GM23338 (cell line): ENCODE measurements around the gene PRKAA2. TPM values are rescaled to one million over a fixed set of nuclear protein-coding genes. Genes with fewer than 3 reads are reported as not detected.

Experiments used
- ATAC-seq: fragments of 200-7000 bp; cut with Tn5 transposase; 3 replicates; pipeline ENCODE4 v1.9.1; 2020
- DNase-seq: peaks from one replicate; pipeline ENCODE4 v3.0.0-alpha.2; 2015; ENCODE audit warnings: low spot score
- H2AFZ ChIP-seq: fragments of 200-600 bp; sonication (generic); 2 replicates; pipeline ENCODE4 v1.8.0; 2016; ENCODE audit warnings: antibody characterized with exemption, mild to moderate bottlenecking, moderate library complexity
- H3F3A ChIP-seq: fragments of 200-600 bp; sonication (generic); replicated peaks from 2 replicates; pipeline ENCODE4 v1.8.0; 2017; ENCODE audit warnings: antibody characterized with exemption, mixed run types, low read depth
- H3K27ac ChIP-seq: fragments of 200-600 bp; sonication (generic); 2 replicates; pipeline ENCODE4 v1.6.1; 2016; ENCODE audit warnings: low read depth
- H3K27me3 ChIP-seq: fragments of 200-600 bp; sonication (generic); 2 replicates; pipeline ENCODE4 v1.8.0; 2016; ENCODE audit warnings: mild to moderate bottlenecking, mixed run types, moderate library complexity; ENCODE audit not compliant: insufficient read depth
- H3K36me3 ChIP-seq: fragments of 200-600 bp; sonication (generic); 2 replicates; pipeline ENCODE4 v1.8.0; 2016; ENCODE audit warnings: mild to moderate bottlenecking; ENCODE audit not compliant: insufficient read depth
- H3K4me1 ChIP-seq: fragments of 200-600 bp; sonication (generic); 2 replicates; pipeline ENCODE4 v1.8.0; 2016; ENCODE audit warnings: mild to moderate bottlenecking, moderate library complexity; ENCODE audit not compliant: insufficient read depth
- H3K4me2 ChIP-seq: fragments of 200-600 bp; sonication (generic); 2 replicates; pipeline ENCODE4 v1.7.1; 2017; ENCODE audit warnings: mixed run types
- H3K4me3 ChIP-seq: fragments of 200-600 bp; sonication (generic); 2 replicates; pipeline ENCODE4 v1.6.1; 2016; ENCODE audit warnings: mixed run types
- H3K79me2 ChIP-seq: fragments of 200-600 bp; sonication (generic); replicated peaks from 2 replicates; pipeline ENCODE4 v1.8.0; 2017; ENCODE audit warnings: mild to moderate bottlenecking; ENCODE audit not compliant: insufficient read depth
- H3K9me2 ChIP-seq: fragments of 200-600 bp; sonication (generic); 2 replicates; pipeline ENCODE4 v1.8.0; 2017; ENCODE audit not compliant: insufficient read depth
- H4K20me1 ChIP-seq: fragments of 200-600 bp; sonication (generic); replicated peaks from 2 replicates; pipeline ENCODE4 v1.8.0; 2017; ENCODE audit warnings: mild to moderate bottlenecking; ENCODE audit not compliant: insufficient read depth
- H3K27ac Mint-ChIP-seq: 2 replicates; pipeline ENCODE4 v1.8.0; 2020; ENCODE audit warnings: inconsistent platforms, mild to moderate bottlenecking, moderate library complexity, mixed read lengths
- H3K27me3 Mint-ChIP-seq: 3 replicates; pipeline ENCODE4 v1.8.0; 2022; ENCODE audit warnings: low read depth, mild to moderate bottlenecking, moderate library complexity, mixed read lengths, inconsistent platforms; ENCODE audit not compliant: insufficient read depth, poor library complexity
- H3K36me3 Mint-ChIP-seq: 3 replicates; pipeline ENCODE4 v1.8.0; 2021; ENCODE audit warnings: low read depth, mild to moderate bottlenecking, inconsistent platforms, moderate library complexity, mixed read lengths
- H3K4me1 Mint-ChIP-seq: 3 replicates; pipeline ENCODE4 v1.8.0; 2020; ENCODE audit warnings: mild to moderate bottlenecking, inconsistent platforms, mixed read lengths
- H3K4me3 Mint-ChIP-seq: 3 replicates; pipeline ENCODE4 v1.8.0; 2021; ENCODE audit warnings: moderate library complexity, mild to moderate bottlenecking, inconsistent platforms, mixed read lengths
- H3K9me3 Mint-ChIP-seq: 3 replicates; pipeline ENCODE4 v1.8.0; 2020; ENCODE audit warnings: moderate library complexity, mild to moderate bottlenecking, inconsistent platforms, mixed read lengths
- CREB1 ChIP-seq: fragments of 250-450 bp; sonication (Bioruptor Pico); IDR thresholded peaks from 2 replicates; pipeline ENCODE4 v1.5.0; 2020; ENCODE audit warnings: low read depth, mild to moderate bottlenecking, moderate library complexity
- CTCF ChIP-seq, 2 experiments: fragments of 200-600 bp in 1 of 2; sonication (generic) in 1 of 2; conservative IDR thresholded peaks; 2 replicates each; pipeline versions ENCODE4 v1.5.1 to v1.6.1; 2016 to 2017; ENCODE audit warnings: antibody characterized with exemption in 2 of 2, low read depth in 2 of 2, mild to moderate bottlenecking in 2 of 2, moderate library complexity in 1 of 2
- ETS1 ChIP-seq: IDR thresholded peaks from 2 replicates; pipeline ENCODE4 v1.6.1; 2016; ENCODE audit warnings: antibody characterized with exemption
- NANOG ChIP-seq: IDR thresholded peaks from 2 replicates; pipeline ENCODE4 v1.6.1; 2016; ENCODE audit warnings: antibody characterized with exemption, borderline replicate concordance
- REST ChIP-seq: IDR thresholded peaks from one replicate; pipeline ENCODE4 v1.6.1; 2018; ENCODE audit warnings: antibody characterized with exemption; ENCODE audit not compliant: unreplicated experiment
- STAT1 ChIP-seq: IDR thresholded peaks from one replicate; pipeline ENCODE4 v1.6.1; 2016; ENCODE audit warnings: antibody characterized with exemption; ENCODE audit not compliant: unreplicated experiment
- ZNF114 ChIP-seq: fragments of 250-450 bp; sonication (Bioruptor Pico); IDR thresholded peaks from 2 replicates; pipeline ENCODE4 v1.5.0; 2020; ENCODE audit warnings: mild to moderate bottlenecking, moderate library complexity
- ZNF331 ChIP-seq: fragments of 250-450 bp; sonication (Bioruptor Pico); IDR thresholded peaks from 2 replicates; pipeline ENCODE4 v1.5.0; 2020; ENCODE audit warnings: low read depth, mild to moderate bottlenecking, moderate library complexity
- ZNF462 ChIP-seq: fragments of 250-450 bp; sonication (Bioruptor Pico); IDR thresholded peaks from 2 replicates; pipeline ENCODE4 v1.5.0; 2020; ENCODE audit warnings: mild to moderate bottlenecking, moderate library complexity
- polyA plus RNA-seq: library from polyadenylated mRNA; unstranded; fragments of >200 nt; fragmentation: Nextera tagmentation; extraction: Ambion mirVana; gene quantifications from 2 replicates; pipeline ENCODE4 v1.2.1, GENCODE V29; 2016
- total RNA-seq: library from RNA; depleted of rRNA; stranded (reverse); fragments of >200 nt; shearing (Covaris generic); gene quantifications from 2 replicates; pipeline ENCODE4 v1.2.3, GENCODE V29; 2014

The PRKAA2 gene
- total and polyA plus RNA-seq, 2 experiments from 2014 or later = 3.0 to 8.7 TPM

GRCh38 chr1:56713112-56713511 is 68.0 kb downstream of the PRKAA2 start (continued):
- TF ChIP-seq ZNF462 (no peak), ZNF331 (CRISPR knock-in tag) (no peak), NANOG (no peak), ZNF114 (CRISPR knock-in tag) (no peak), ETS1 (no peak), STAT1 (no peak)

- DNase-seq = no peak
- no peak overlapping the region for H3K27ac Mint-ChIP-seq
Observed at GRCh38 chr1:56715156-56715555, 70.0 kb downstream of the PRKAA2 start.

More at GRCh38 chr1:56715156-56715555, 70.0 kb downstream of the PRKAA2 start:
- H3K4me1 Mint-ChIP-seq = no peaks in the 10 kb centered on the region; the same call in 2 of the 3 replicates
- Histone ChIP-seq H3K4me3 (no peak overlapping the region), H3K4me1 (no peaks in the 10 kb centered on the region), H4K20me1 (no peaks in the 10 kb centered on the region), H3F3A (no peaks in the 10 kb centered on the region), H3K27me3 (no peaks in the 10 kb centered on the region), H3K27ac (no peak overlapping the region), H2AFZ (no peak overlapping the region), H3K4me2 (no peak overlapping the region), H3K9me2 (no peaks in the 10 kb centered on the region), H3K36me3 (no peaks in the 10 kb centered on the region), H3K79me2 (no peaks in the 10 kb centered on the region)
- no peaks in the 10 kb centered on the region for H3K9me3 Mint-ChIP-seq
- no peaks in the 10 kb centered on the region for H3K36me3 Mint-ChIP-seq
- no peak overlapping the region for H3K4me3 Mint-ChIP-seq
- TF ChIP-seq NANOG (no peak), CREB1 (no peak), ZNF114 (CRISPR knock-in tag) (no peak), REST (no peak), ETS1 (no peak), CTCF (conservative IDR thresholded peaks at IDR 0.05; ENCODE audit: low read depth in 2 of 2) (no peak)
- H3K27me3 Mint-ChIP-seq = no peaks in the 10 kb centered on the region
- ATAC-seq = no peak
